Occipital lobe (tissue), 2 donors: Measurements from ENCODE around the gene ZDHHC3. TPM values are rescaled to one million over a fixed set of nuclear protein-coding genes. Genes with fewer than 3 reads are reported as not detected.

Experiments used
- DNase-seq: peaks from one replicate; lab custom pipeline; 2025; lab: John Stamatoyannopoulos, UW
- total RNA-seq: library from RNA; depleted of rRNA; stranded (reverse); fragments of >200 nt; gene quantifications from one replicate; pipeline ENCODE4 v1.2.3, GENCODE V29; 2014

The ZDHHC3 gene
- total RNA-seq, 1 donor from 2014 or later = 41.8 TPM

DNA sequence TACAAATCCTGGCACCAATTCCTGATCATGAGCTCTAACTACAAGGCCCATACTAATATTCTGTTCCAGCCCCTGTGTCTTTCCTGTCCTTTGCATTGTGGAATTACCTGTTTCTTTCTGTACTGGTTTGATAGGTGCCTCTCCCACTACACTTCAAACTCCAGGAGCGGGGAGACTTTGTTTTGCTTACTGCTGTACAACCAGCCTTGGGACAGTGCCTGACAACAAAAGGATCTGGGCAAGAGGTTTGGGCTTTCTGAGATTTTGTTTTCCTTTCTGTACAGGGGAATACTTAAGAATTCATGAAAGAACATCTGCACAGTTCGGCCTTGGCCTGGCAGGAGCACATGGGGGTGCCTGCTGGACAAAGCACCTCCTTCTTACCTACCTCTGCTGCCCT is 45.1 kb downstream of the ZDHHC3 start:
- DNase-seq = no peak

DNA sequence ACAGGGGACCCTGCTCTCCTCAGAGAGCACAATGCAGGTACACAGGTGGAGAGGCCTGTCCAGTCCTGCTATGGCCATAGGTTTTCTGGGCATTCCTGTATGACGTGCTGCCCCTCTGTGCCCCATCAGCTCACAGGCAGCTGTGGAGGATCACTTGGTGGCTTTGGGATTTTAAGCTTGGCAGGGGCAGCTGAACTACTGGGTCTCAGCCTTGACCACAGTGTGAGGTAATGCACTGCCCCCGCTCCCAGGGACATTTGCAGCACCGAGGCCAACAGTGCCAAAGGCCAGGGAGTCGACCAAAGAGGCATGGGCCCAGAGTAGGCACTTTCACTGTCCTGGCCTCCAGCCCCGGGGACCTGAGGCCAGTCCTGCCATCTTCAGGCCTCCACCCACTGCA is 46.2 kb downstream of the ZDHHC3 start:
- no peak for DNase-seq

DNA sequence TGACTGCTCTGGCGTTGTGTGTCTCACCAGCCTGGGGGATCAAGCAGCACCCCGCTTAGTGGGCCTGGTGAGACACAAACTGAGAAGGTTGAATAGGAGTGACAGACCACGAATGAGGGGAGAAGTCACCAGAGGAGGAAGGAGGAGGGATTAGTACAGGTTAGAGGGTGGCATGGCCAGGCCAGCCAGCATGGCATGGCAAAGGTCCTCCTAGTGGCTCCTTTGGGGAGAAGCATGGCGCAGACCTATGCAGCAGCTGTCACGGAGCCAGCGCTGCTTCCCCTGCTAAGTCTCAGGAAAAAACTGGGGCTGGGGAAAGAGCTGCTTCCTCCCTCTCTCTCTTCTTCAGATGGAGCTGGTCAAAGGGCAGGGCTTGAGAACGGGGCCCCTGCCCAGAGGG is 48.6 kb downstream of the ZDHHC3 start:
- DNase-seq = no peak

GRCh38 chr3:44926921-44927320 is 49.1 kb downstream of the ZDHHC3 start:
- DNase-seq = no peak

DNA sequence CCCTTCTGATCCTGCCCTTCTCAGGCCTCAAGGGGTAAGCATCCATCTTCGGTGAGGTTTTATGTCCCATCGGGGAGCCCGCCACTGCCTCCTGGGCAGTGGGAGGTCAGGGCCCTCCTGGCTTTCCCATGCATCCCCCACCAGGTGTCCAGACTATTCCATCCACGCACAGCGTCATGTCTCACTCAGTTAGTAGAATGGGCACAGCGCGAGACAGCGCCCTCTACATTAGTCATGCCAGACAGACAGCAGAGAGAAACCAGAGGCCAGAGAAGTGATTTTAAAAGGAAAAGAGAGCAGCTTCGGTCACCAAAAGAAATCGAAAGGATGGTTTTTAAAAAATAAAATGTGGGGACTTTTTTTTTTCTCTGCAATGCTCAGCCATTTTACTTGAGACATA is 49.8 kb downstream of the ZDHHC3 start:
- DNase-seq = no peak

GRCh38 chr3:44924457-44925084 is 51.4 kb downstream of the ZDHHC3 start:
- no peak for DNase-seq

GRCh38 chr3:44923632-44924456 is 52.1 kb downstream of the ZDHHC3 start:
- DNase-seq = no peak

DNA sequence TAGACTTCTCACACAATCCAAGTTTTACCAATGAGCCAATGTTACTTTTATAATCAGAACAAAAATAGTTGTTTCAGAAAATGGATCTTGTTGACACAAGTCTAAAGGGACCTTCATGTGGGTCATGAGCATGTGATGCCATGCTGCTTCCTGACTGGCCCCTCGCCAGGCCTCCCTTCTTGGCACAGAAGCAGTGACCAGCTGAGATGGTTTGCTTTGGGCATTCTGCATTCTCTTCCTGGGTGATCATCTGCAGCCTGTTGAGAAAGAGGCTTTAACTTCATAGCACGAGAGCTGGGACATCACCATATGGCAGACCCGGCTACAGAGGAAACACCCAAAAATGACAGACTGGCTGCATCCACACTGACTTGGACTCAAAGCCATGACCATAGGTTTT is 55.9 kb downstream of the ZDHHC3 start:
- DNase-seq = no peak

DNA sequence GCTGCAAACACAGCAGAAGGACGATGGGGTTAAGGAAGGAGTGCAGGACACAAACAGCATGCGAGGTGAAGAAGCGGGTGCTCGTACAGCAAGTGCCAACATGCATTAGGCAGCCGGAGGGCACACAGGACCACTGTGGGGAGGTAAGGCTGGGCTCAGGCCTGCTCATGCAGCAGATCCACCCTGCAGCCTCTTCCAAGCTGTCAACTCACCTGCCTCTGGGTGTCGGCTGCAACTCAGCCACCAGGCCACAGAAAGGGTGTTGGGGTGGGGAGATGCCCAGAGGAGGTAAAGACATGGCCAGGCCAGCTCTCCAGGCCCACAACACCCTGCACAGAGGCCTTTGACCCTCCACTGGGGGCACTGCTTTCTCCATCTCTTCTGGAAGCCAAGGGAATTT is 57.4 kb downstream of the ZDHHC3 start:
- DNase-seq = no peak

GRCh38 chr3:44918087-44918486 is 57.9 kb downstream of the ZDHHC3 start:
- no peak for DNase-seq

DNA sequence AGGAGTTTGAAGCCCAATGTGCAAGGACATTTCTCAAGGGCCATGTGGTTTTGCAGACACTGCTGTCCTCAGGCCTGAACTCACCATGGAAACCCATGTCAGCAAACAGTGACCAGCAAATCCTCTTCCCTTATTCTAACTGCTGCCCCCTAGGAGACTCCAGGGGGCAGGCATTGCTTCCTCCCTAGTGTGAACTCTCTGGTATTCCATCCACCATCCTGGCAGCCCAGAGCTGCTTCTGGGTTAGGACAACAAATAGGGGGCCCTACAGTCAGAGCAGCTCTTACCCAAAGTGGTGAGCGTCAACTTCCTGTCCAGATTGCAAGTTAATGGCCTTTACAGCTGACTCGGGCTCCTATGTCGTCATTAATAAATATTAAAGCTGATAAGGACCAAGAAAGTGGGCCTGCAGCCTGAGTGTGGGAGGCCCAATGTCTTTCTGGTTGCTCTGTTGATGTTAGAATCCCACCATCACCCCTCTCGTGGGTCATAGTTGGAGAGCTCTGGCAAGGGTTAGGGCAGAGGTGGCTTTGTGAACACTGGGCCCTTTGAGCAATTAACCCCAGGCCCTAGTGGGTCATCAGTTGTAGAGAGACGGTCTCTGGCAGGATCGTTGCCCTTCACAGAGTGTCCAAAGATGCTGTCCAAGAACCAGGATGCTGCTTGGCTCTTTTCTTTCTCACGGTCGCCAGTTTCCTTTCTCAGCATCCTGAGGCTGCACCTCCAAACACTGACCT is 60.1 kb downstream of the ZDHHC3 start:
- DNase-seq = no peak

GRCh38 chr3:44914936-44915335 is 61.0 kb downstream of the ZDHHC3 start:
- DNase-seq = no peak

DNA sequence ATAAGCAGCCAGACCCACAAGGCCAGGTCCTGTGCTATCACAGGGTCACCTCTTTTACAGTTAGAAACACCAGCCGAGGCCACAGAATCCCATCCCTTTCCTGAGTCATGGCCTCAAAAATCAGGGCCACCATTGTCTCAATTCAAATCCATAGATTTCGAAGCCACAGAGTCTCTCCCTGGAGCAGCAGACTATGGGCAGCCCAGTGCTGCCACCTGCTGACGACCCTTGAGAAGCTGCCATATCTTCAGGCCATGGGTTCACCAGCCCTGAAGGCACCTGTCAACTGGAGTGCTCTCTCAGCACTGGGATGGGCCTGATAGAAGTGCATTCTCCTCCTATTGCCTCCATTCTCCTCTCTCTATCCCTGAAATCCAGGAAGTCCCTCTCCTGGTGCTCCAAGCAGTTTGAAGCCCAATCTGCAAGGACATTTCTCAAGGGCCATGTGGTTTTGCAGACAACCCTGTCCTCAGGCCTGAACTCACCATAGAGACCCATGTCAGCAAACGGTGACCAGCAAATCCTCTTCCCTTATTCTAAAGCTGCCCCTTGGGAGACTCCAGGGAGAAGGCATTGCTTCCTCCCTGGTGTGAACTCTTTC is 62.0 kb downstream of the ZDHHC3 start:
- no peak for DNase-seq

DNA sequence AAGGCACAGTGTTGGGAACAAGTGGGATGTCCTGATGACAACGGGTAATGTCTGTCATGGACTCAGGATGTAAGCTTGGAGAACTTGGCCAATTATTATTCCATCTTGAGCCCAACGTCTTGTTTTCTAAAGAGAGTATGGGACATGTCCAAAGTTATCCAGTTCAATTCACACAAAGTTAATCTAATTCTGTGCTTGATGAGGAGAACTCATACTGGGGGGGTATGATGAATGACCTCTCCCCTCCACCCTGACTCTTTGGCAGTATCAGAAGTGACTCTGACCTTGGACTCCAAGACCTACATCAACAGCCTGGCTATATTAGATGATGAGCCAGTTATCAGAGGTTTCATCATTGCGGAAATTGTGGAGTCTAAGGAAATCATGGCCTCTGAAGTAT is 65.3 kb downstream of the ZDHHC3 start:
- DNase-seq = no peak

- no peak for DNase-seq
These were observed 66.9 kb downstream of the ZDHHC3 start for GRCh38 chr3:44909063-44909462.

DNA sequence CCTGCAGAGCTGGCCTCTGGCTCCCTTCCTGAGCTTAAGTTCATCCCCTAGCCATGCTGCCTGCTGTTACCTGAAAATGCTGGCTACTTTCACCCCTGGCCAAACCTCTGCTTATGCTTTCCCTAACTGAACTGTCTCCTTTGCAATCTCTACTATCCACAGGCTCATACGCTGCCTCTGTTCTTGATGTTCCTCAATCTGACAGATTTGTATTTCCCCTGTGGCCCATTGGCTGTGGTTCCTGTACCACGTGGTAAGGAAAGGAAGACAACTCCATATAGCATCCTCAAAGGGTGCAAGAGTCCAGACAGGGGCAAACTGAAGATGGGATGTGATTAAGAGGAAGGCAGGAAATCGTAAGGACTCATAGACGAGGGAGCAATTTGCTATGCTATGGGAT is 68.4 kb downstream of the ZDHHC3 start:
- no peak for DNase-seq

DNA sequence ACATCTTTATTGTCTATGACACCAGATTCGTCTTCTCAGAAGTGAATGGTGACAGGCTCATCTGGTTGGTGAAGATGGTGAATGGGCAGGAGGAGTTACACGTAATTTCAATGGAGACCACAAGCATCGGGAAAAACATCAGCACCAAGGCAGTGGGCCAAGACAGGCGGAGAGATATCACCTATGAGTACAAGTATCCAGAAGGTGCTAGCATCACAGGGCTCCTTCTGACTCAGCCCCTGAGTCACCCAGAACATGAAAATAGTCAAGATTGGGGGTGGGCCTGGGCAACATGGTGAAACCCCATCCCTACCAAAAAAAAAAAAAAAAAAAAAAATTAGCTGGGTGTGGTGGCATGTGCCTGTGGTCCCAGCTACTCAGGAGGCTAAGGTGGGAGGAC is 69.0 kb downstream of the ZDHHC3 start:
- DNase-seq = no peak

DNA sequence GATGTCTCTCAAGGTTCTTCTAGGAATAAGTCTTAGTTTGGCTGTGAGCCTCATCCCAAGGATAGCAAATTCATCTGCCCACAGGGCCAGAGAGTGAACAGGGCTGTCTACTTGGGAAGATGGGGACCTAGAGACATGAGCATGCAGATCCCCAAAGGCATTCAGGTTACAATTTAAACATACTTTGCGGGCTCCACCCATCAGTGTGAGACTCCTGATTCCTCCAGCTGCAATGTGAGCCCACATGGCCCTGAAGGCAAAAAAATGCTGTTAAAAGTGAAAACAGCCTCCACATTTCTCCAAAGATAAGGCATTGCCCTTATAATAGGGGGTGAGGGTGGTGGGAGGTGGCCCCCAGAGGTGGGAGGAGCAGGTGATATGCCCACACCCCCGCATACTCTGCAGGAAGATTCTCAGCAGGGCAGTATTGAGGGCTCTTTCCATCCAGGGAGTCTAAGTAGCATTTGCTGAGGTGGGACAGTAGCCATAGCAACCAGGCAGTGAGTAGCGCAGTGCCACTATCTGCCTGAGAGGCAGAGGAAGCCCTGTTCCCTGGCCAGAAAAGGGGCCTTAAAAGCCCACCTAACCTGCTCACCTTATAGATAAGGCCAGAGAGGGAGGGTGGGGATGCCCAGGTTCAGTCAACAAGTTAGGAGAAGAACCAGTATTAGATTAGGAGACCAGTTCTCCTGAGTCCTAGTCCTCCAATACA is 70.4 kb downstream of the ZDHHC3 start:
- DNase-seq = no peak

DNA sequence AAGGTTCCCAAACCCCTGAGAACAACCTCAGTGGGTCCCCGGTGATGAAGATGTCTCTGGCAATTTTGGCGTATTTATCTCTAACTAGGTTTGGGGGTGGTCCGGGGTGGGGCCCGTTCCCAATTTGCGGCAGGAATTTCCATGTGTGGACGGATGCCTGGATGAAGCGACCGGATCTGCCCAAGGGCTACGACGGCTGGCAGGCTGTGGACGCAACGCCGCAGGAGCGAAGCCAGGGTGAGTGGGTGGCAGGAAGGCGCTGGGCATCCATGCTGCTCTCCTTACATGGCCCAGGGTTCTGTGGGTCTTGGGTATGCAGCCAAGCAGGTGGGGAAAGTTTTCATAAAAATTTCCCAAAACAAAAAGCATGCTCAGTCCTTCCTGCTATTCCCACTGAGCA is 72.2 kb downstream of the ZDHHC3 start:
- DNase-seq = no peak

DNA sequence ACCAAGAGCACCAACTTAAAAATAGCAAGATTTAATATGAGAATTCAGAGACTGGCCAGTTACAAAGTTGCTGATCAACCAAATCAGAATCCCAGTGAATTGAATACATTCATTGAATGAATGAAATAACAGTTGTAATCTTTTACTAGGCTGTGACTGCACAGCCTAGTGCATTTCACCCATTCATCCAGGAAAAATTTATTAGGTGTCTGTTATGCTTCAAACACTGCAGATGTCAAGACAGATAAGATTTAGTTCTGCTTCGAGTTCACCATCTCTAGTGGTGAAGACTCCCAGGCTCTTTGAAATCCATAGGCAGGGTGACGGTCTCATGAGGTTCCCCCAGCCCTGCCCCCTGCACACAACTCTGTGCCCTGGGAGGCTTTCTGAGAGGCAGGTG is 72.7 kb downstream of the ZDHHC3 start:
- DNase-seq = no peak

- DNase-seq = no peak
These were observed 73.3 kb downstream of the ZDHHC3 start for GRCh38 chr3:44902628-44903027.
